Activated CD4-positive, alpha-beta T cell treated with anti-CD3 and anti-CD28 coated beads for 24 hours (primary cell): ENCODE measurements around the gene MAP2K3.
"Not testable (repeated sequence)": the region's sequence is repeated elsewhere in the genome, so short reads cannot be mapped to it uniquely, and the experiment has no call there.

ENCODE experiments used
- DNase-seq, 2 donors: peaks; one replicate each; pipeline ENCODE4 v3.0.0-alpha.2; 2020; ENCODE audit warnings: low read depth in 2 of 2

Gene MAP2K3

GRCh38 chr17:21327921-21328320 lies 43.4 kb downstream of the MAP2K3 start:
- not testable (repeated sequence) for DNase-seq

GRCh38 chr17:21328778-21329177 lies 44.3 kb downstream of the MAP2K3 start:
- not testable (repeated sequence) for DNase-seq

GRCh38 chr17:21330436-21331160 lies 46.1 kb downstream of the MAP2K3 start:
- no peak for DNase-seq

GRCh38 chr17:21336541-21337294 lies 52.2 kb downstream of the MAP2K3 start:
- DNase-seq, result not testable (repeated sequence)

- not testable (repeated sequence) for DNase-seq
Observed at GRCh38 chr17:21337981-21338625, 53.6 kb downstream of the MAP2K3 start.

- no peak for DNase-seq
Observed at GRCh38 chr17:21339011-21339410, 54.5 kb downstream of the MAP2K3 start.

- not testable (repeated sequence) for DNase-seq
Observed at GRCh38 chr17:21339571-21339970, 55.1 kb downstream of the MAP2K3 start.

- DNase-seq, result not testable (repeated sequence)
Observed at GRCh38 chr17:21340407-21340806, 55.9 kb downstream of the MAP2K3 start.

- DNase-seq, result not testable (repeated sequence)
Observed at GRCh38 chr17:21341279-21341678, 56.8 kb downstream of the MAP2K3 start.

- not testable (repeated sequence) for DNase-seq
Observed at GRCh38 chr17:21341925-21342540, 57.5 kb downstream of the MAP2K3 start.

GRCh38 chr17:21343061-21343949 lies 58.8 kb downstream of the MAP2K3 start:
- not testable (repeated sequence) for DNase-seq

GRCh38 chr17:21344801-21345200 lies 60.3 kb downstream of the MAP2K3 start:
- DNase-seq, result not testable (repeated sequence)

- no peak for DNase-seq
Observed at GRCh38 chr17:21345236-21345635, 60.7 kb downstream of the MAP2K3 start.

GRCh38 chr17:21346107-21346506 lies 61.6 kb downstream of the MAP2K3 start:
- not testable (repeated sequence) for DNase-seq

- DNase-seq, result not testable (repeated sequence)
Observed at GRCh38 chr17:21346651-21347250, 62.2 kb downstream of the MAP2K3 start.

- not testable (repeated sequence) for DNase-seq
Observed at GRCh38 chr17:21347660-21348059, 63.1 kb downstream of the MAP2K3 start.

GRCh38 chr17:21348081-21348925 lies 63.8 kb downstream of the MAP2K3 start:
- DNase-seq, result not testable (repeated sequence)

- DNase-seq, result not testable (repeated sequence)
Observed at GRCh38 chr17:21348926-21349261, 64.4 kb downstream of the MAP2K3 start.

GRCh38 chr17:21349358-21350050 lies 65.0 kb downstream of the MAP2K3 start:
- DNase-seq, result not testable (repeated sequence)
